ENCODE data around the gene SMPD3. TPM values are rescaled to one million over a fixed set of nuclear protein-coding genes. Genes with fewer than 3 reads are reported as not detected.

SMPD3 gene
- total RNA-seq, 1 donor from 2014 or later = 5.6 TPM

DNA sequence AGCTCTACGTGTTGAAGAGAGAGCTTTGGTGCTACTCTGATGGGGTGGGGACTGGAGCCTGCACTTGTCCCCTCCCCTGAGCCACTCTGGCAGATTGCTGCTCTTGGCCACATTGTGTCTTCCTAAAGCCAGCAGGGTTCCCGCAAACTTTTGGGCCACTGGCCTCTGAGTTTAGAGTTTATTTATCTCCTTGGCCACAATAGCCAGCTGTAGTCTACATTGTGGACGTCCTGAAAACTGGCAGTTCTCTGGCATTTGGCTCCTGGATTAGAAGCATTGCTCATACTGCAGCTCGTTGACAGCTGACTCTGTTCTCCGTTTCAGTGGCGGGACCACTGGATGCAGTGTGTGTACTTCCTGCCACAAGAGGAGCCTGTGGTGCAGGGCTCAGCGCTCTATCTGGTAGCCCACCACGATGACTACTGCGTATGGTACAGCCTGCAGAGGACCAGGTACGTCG lies 102.9 kb downstream of the SMPD3 start:
- ATAC-seq = no peak

GRCh38 chr16:68344252-68344651 lies 104.1 kb downstream of the SMPD3 start:
- no peak for ATAC-seq
- Histone ChIP-seq H3K36me3 (peaks cover 80% of the 10 kb centered on the region), H3K27ac (no peak overlapping the region), H3K27me3 (no peaks in the 10 kb centered on the region), H3K4me1 (no peaks in the 10 kb centered on the region), H3K9me3 (no peaks in the 10 kb centered on the region), H3K4me3 (no peak overlapping the region)
- no peak for DNase-seq
- TF ChIP-seq, protein P1, sequence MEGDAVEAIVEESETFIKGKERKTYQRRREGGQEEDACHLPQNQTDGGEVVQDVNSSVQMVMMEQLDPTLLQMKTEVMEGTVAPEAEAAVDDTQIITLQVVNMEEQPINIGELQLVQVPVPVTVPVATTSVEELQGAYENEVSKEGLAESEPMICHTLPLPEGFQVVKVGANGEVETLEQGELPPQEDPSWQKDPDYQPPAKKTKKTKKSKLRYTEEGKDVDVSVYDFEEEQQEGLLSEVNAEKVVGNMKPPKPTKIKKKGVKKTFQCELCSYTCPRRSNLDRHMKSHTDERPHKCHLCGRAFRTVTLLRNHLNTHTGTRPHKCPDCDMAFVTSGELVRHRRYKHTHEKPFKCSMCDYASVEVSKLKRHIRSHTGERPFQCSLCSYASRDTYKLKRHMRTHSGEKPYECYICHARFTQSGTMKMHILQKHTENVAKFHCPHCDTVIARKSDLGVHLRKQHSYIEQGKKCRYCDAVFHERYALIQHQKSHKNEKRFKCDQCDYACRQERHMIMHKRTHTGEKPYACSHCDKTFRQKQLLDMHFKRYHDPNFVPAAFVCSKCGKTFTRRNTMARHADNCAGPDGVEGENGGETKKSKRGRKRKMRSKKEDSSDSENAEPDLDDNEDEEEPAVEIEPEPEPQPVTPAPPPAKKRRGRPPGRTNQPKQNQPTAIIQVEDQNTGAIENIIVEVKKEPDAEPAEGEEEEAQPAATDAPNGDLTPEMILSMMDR (IDR thresholded peaks at IDR 0.05) = no peak
- intact Hi-C loops (cut with DNase I) = no loop called here

More for the DNA sequence above, 102.9 kb downstream of the SMPD3 start:
- H3K36me3 ChIP-seq = peaks cover 80% of the 10 kb centered on the region
- no peak for DNase-seq
- TF ChIP-seq, protein P1 (IDR thresholded peaks at IDR 0.05) = no peak
- intact Hi-C loops (cut with DNase I) = no loop called here
- H3K27me3 ChIP-seq = no peaks in the 10 kb centered on the region
- no peaks in the 10 kb centered on the region for H3K4me1 ChIP-seq
- no peaks in the 10 kb centered on the region for H3K9me3 ChIP-seq
- no peak overlapping the region for H3K27ac ChIP-seq
- H3K4me3 ChIP-seq = no peak overlapping the region

GRCh38 chr16:68343137-68343536 lies 105.2 kb downstream of the SMPD3 start:
- intact Hi-C loops (cut with DNase I) = no loop called here
- no peaks in the 10 kb centered on the region for H3K27me3 ChIP-seq
- no peak for DNase-seq
- no peak overlapping the region for H3K27ac ChIP-seq
- TF ChIP-seq, protein P1 (IDR thresholded peaks at IDR 0.05) = no peak
- ATAC-seq = no peak
- no peak overlapping the region for H3K4me3 ChIP-seq
- H3K4me1 ChIP-seq = no peaks in the 10 kb centered on the region
- H3K36me3 ChIP-seq = peaks cover 80% of the 10 kb centered on the region
- no peaks in the 10 kb centered on the region for H3K9me3 ChIP-seq

- H3K4me1 ChIP-seq = no peaks in the 10 kb centered on the region
- ATAC-seq = no peak
- H3K9me3 ChIP-seq = no peaks in the 10 kb centered on the region
- H3K27ac ChIP-seq = no peak overlapping the region
- no peak overlapping the region for H3K4me3 ChIP-seq
- DNase-seq = no peak
- peaks cover 80% of the 10 kb centered on the region for H3K36me3 ChIP-seq
- intact Hi-C loops (cut with DNase I) = no loop called here
- no peaks in the 10 kb centered on the region for H3K27me3 ChIP-seq
- TF ChIP-seq, protein P1 (IDR thresholded peaks at IDR 0.05) = no peak
These were observed 105.7 kb downstream of the SMPD3 start for GRCh38 chr16:68342620-68343019.

DNA sequence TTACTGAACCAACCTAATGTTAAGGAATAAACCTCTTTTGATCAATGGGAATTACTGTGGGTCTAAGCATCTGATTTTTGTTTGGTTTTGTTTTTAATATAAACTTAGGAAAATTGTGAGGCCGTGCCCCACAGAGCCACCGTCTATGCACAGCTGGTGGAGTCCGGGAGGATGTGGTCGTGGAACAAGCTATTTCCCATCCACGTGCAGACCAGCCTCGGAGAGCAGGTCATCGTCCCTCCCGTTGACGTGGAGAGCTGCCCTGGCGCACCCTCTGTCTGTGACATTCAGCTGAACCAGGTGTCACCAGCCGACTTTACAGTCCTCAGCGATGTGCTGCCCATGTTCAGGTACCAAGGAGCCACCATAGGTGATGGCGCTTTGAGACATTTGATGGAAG lies 109.1 kb downstream of the SMPD3 start:
- Histone ChIP-seq H3K27me3 (no peaks in the 10 kb centered on the region), H3K9me3 (no peaks in the 10 kb centered on the region), H3K4me3 (no peak overlapping the region), H3K4me1 (peaks cover 2% of the 10 kb centered on the region), H3K36me3 (peaks cover 61% of the 10 kb centered on the region), H3K27ac (no peak overlapping the region)
- intact Hi-C loops (cut with DNase I) = no loop called here
- ATAC-seq = no peak
- no peak for DNase-seq
- TF ChIP-seq, protein P1 (IDR thresholded peaks at IDR 0.05) = no peak
